ENCODE measurements around the gene CHST10.
"Not testable (repeated sequence)": the region's sequence is repeated elsewhere in the genome, so short reads cannot be mapped to it uniquely, and the experiment has no call there.

The CHST10 gene

GRCh38 chr2:100416935-100417710 is at the start of gene CHST10:
Gene CHST10, minus strand, starts transcription at chr2:100417668. Its CDS starts 10,993 bp downstream, at chr2:100406675.
- no peak for FAIRE-seq

- FAIRE-seq: no peak
Observed at GRCh38 chr2:100460904-100461530, 43.5 kb upstream of the CHST10 start.

- FAIRE-seq: not testable (repeated sequence)
Observed at GRCh38 chr2:100456357-100456756, 38.9 kb upstream of the CHST10 start.

- no peak for FAIRE-seq
Observed at GRCh38 chr2:100453853-100454252, 36.4 kb upstream of the CHST10 start.

GRCh38 chr2:100451734-100452133 is 34.3 kb upstream of the CHST10 start:
- FAIRE-seq: no peak

- FAIRE-seq: no peak
Observed at GRCh38 chr2:100451092-100451491, 33.6 kb upstream of the CHST10 start.

- FAIRE-seq: no peak
Observed at GRCh38 chr2:100446696-100447095, 29.2 kb upstream of the CHST10 start.

- FAIRE-seq: no peak
Observed at GRCh38 chr2:100437751-100438150, 20.3 kb upstream of the CHST10 start.

- no peak for FAIRE-seq
Observed at GRCh38 chr2:100429726-100430125, 12.3 kb upstream of the CHST10 start.

GRCh38 chr2:100427627-100428258 is 10.3 kb upstream of the CHST10 start:
- FAIRE-seq: no peak

- no peak for FAIRE-seq
Observed at GRCh38 chr2:100427111-100427510, 9.6 kb upstream of the CHST10 start.

GRCh38 chr2:100426384-100426720 is 8.9 kb upstream of the CHST10 start:
- FAIRE-seq: no peak

GRCh38 chr2:100425573-100426383 is 8.3 kb upstream of the CHST10 start:
- no peak for FAIRE-seq

GRCh38 chr2:100425107-100425506 is 7.6 kb upstream of the CHST10 start:
- FAIRE-seq: no peak

- no peak for FAIRE-seq
Observed at GRCh38 chr2:100424277-100424875, 6.9 kb upstream of the CHST10 start.

- FAIRE-seq: no peak
Observed at GRCh38 chr2:100423631-100424030, 6.2 kb upstream of the CHST10 start.

- no peak for FAIRE-seq
Observed at GRCh38 chr2:100422320-100423055, 5.0 kb upstream of the CHST10 start.

GRCh38 chr2:100419915-100420314 is 2.4 kb upstream of the CHST10 start:
- no peak for FAIRE-seq

- FAIRE-seq: no peak
Observed at GRCh38 chr2:100418406-100418962, 1.0 kb upstream of the CHST10 start.

- no peak for FAIRE-seq
Observed at GRCh38 chr2:100417711-100418124, 250 bp upstream of the CHST10 start.

- FAIRE-seq: no peak
Observed at GRCh38 chr2:100416397-100416934, 1.0 kb downstream of the CHST10 start.

Data from A204.1 (cell line).